ENCODE results near the gene ARSG. TPM values are rescaled to one million over a fixed set of nuclear protein-coding genes. Genes with fewer than 3 reads are reported as not detected.

ARSG gene
- total RNA-seq, 4 donors from 2014 or later, result 9.1 to 28.3 (median 18.1) TPM

- TF ChIP-seq POLR2A (IDR thresholded peaks at IDR 0.05), result no peak
- no peak for TF ChIP-seq CTCF (IDR thresholded peaks at IDR 0.05)
- no peak overlapping the region for H3K4me3 ChIP-seq (replicated peaks in 1 of 3)
- H3K27ac ChIP-seq, result peak overlapping the region in 1 of 3 donors; percentile 67
- intact Hi-C loops (cut with DNase I), result no loop called here
- H3K27me3 ChIP-seq, result no peaks in the 10 kb centered on the region
- H3K36me3 ChIP-seq, result no peaks in the 10 kb centered on the region
- H3K4me1 ChIP-seq, result peaks cover 4 to 11% of the 10 kb centered on the region in 2 donors
- WGBS, 2 donors, result 82 to 88% methylated on average over 11 of the region's 11 CpGs
- DNase-seq, result peak in 1 of 2 donors; percentile 5
- H3K9me3 ChIP-seq, result no peaks in the 10 kb centered on the region
Observed at GRCh38 chr17:68390888-68391545, 99.7 kb downstream of the ARSG start.

DNA sequence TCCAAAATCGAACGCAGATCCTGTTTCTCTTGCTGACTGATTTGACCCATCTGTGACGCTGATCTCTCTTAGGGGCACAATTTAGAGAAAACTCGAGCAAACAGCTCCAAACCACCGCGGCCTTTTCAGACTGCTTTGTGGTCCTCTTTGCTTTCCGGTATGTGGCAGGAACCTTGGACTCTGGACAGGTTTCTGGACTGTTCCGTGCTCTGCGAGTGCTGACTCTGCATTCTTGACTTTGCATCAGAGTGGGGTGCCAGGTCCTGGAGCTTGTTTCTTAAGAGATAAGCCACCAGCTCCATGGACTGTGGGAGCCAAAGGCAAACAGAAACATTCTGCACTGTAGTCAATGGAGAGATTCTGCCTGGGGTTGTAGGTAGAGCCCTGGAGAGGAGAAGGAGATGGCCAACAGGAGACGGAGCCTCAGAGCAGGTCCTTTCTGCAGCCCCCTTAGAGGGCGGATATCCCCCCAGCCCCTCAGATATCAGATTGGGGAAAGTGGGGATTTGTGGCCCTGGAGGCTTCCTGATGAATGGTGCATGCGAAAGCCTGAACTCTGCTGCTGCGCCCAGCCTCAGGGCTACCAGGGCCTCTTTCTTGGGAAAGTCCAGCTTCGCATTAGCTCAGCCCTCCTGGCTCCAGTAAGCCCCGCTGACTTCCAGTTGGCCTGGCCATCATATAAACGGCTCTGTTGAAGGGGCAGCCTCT, 100.4 kb downstream of the ARSG start:
- no peak for TF ChIP-seq POLR2A (IDR thresholded peaks at IDR 0.05)
- TF ChIP-seq CTCF (IDR thresholded peaks at IDR 0.05), result no peak
- peak overlapping the region in 1 of 3 donors; percentile 67 for H3K27ac ChIP-seq
- intact Hi-C loops (cut with DNase I), result no loop called here
- 76 to 88% methylated on average over 16 of the region's 16 CpGs for WGBS, 2 donors
- H3K4me1 ChIP-seq, result peaks cover 0 to 4% of the 10 kb centered on the region in 2 donors
- peak in 1 of 2 donors; percentile 13 for DNase-seq
- no peaks in the 10 kb centered on the region for H3K36me3 ChIP-seq
- H3K27me3 ChIP-seq, result no peaks in the 10 kb centered on the region
- no peaks in the 10 kb centered on the region for H3K9me3 ChIP-seq
- no peak overlapping the region for H3K4me3 ChIP-seq (replicated peaks in 1 of 3)

DNA sequence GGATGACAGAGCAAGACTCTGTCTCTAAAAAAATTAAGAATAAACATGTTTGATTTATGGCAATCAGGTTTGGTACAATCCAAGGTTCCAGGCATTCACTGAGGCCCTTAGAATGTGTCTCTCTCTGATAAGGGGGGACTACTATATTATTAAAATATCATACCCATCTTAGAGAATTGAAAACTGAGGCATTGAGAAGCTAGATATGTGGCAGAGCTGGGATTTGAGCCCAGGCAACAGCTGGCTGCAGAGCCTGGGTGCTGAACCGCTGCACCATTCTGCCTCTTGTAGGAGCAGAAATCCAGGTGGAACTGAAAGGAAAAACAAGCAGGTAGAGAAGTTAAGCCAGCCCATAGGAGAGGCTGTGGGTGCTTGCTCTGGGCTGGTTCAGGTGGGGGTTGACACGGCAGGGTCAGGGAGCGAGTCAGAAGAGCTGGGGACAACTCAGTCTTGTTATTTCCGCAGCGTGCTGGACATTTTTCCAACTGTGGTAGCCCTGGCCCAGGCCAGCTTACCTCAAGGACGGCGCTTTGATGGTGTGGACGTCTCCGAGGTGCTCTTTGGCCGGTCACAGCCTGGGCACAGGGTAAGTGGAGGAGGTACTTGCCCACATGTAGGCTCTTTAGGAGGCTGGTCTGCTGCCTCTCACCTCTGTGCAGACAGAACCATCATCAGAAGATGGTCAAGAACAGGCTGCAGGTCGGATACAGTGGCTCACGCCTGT, 103.5 kb downstream of the ARSG start:
- Histone ChIP-seq H3K9me3 (no peaks in the 10 kb centered on the region), H3K36me3 (no peaks in the 10 kb centered on the region), H3K4me3 (replicated peaks in 1 of 3) (no peak overlapping the region), H3K27ac (no peak overlapping the region), H3K4me1 (peaks cover 0 to 6% of the 10 kb centered on the region in 2 donors), H3K27me3 (no peaks in the 10 kb centered on the region)
- WGBS, 2 donors, result 95 to 97% methylated on average over 7 to 12 of the region's 12 CpGs
- no peak for DNase-seq
- intact Hi-C loops (cut with DNase I), result no loop called here
- TF ChIP-seq CTCF (IDR thresholded peaks at IDR 0.05), result no peak
- TF ChIP-seq POLR2A (IDR thresholded peaks at IDR 0.05), result no peak

- Histone ChIP-seq H3K27ac (no peak overlapping the region), H3K27me3 (no peaks in the 10 kb centered on the region), H3K4me3 (replicated peaks in 1 of 3) (no peak overlapping the region), H3K36me3 (no peaks in the 10 kb centered on the region), H3K9me3 (no peaks in the 10 kb centered on the region), H3K4me1 (peaks cover 0 to 6% of the 10 kb centered on the region in 2 donors)
- no peak for DNase-seq
- intact Hi-C loops (cut with DNase I), result no loop called here
- 67 to 75% methylated on average over 7 to 10 of the region's 10 CpGs for WGBS, 2 donors
- TF ChIP-seq POLR2A (IDR thresholded peaks at IDR 0.05) (no peak), CTCF (IDR thresholded peaks at IDR 0.05) (no peak)
Observed at GRCh38 chr17:68396226-68397107, 105.2 kb downstream of the ARSG start.
